ENCODE measurements around the gene SEC14L1. TPM values are rescaled to one million over a fixed set of nuclear protein-coding genes. Genes with fewer than 3 reads are reported as not detected.
"Not testable (repeated sequence)": the region's sequence is repeated elsewhere in the genome, so short reads cannot be mapped to it uniquely, and the experiment has no call there.

Gene SEC14L1
- total RNA-seq, 1 experiment from 2014 or later: 76.0 TPM

- no peaks in the 10 kb centered on the region for H3K27me3 ChIP-seq (replicated peaks)
- H3K4me3 ChIP-seq: no peak overlapping the region
- H3K27ac ChIP-seq: no peak overlapping the region
- no peak for DNase-seq (ENCODE audit: low read depth in 1 of 2, low spot score in 2 of 2)
- no peaks in the 10 kb centered on the region for H3K9me3 ChIP-seq (replicated peaks)
- no peaks in the 10 kb centered on the region for H3K36me3 ChIP-seq
- peaks cover 29% of the 10 kb centered on the region for H3K4me1 ChIP-seq (replicated peaks)
These were observed 33.0 kb upstream of the SEC14L1 start for GRCh38 chr17:77107506-77108433.

- H3K27ac ChIP-seq: peak overlapping the region; percentile 61
These were observed 31.5 kb upstream of the SEC14L1 start for GRCh38 chr17:77109159-77109759.

GRCh38 chr17:77109764-77110359, 30.9 kb upstream of the SEC14L1 start:
- Histone ChIP-seq H3K36me3 (no peaks in the 10 kb centered on the region), H3K27ac (peak overlapping the region; percentile 61), H3K27me3 (replicated peaks) (no peaks in the 10 kb centered on the region), H3K9me3 (replicated peaks) (no peaks in the 10 kb centered on the region), H3K4me1 (replicated peaks) (peaks cover 29% of the 10 kb centered on the region), H3K4me3 (no peak overlapping the region)
- DNase-seq (ENCODE audit: low read depth in 1 of 2, low spot score in 2 of 2): peak; percentile 58 to 81

More at GRCh38 chr17:77109159-77109759, 31.5 kb upstream of the SEC14L1 start:
- no peak for DNase-seq (ENCODE audit: low read depth in 1 of 2, low spot score in 2 of 2)
- no peaks in the 10 kb centered on the region for H3K9me3 ChIP-seq (replicated peaks)
- H3K4me1 ChIP-seq (replicated peaks): peaks cover 29% of the 10 kb centered on the region
- H3K27me3 ChIP-seq (replicated peaks): no peaks in the 10 kb centered on the region
- H3K4me3 ChIP-seq: no peak overlapping the region
- H3K36me3 ChIP-seq: no peaks in the 10 kb centered on the region

GRCh38 chr17:77111165-77111933, 29.4 kb upstream of the SEC14L1 start:
- H3K4me3 ChIP-seq; H3K27me3 ChIP-seq (replicated peaks); H3K9me3 ChIP-seq (replicated peaks); H3K27ac ChIP-seq; H3K36me3 ChIP-seq; DNase-seq (ENCODE audit: low read depth in 1 of 2, low spot score in 2 of 2): not testable (repeated sequence)
- peaks cover 29% of the 10 kb centered on the region for H3K4me1 ChIP-seq (replicated peaks)

- no peaks in the 10 kb centered on the region for H3K36me3 ChIP-seq
- DNase-seq (ENCODE audit: low read depth in 1 of 2, low spot score in 2 of 2): no peak
- no peaks in the 10 kb centered on the region; the same call in 1 of the 2 replicates for H3K9me3 ChIP-seq (replicated peaks)
- H3K27ac ChIP-seq: no peak overlapping the region
- H3K4me3 ChIP-seq: no peak overlapping the region
- H3K4me1 ChIP-seq (replicated peaks): peaks cover 29% of the 10 kb centered on the region
- H3K27me3 ChIP-seq (replicated peaks): no peaks in the 10 kb centered on the region
These were observed 28.9 kb upstream of the SEC14L1 start for GRCh38 chr17:77111934-77112296.

GRCh38 chr17:77115510-77115909, 25.3 kb upstream of the SEC14L1 start:
- DNase-seq (ENCODE audit: low read depth in 1 of 2, low spot score in 2 of 2): no peak
- H3K4me3 ChIP-seq: no peak overlapping the region
- H3K4me1 ChIP-seq (replicated peaks): peaks cover 5% of the 10 kb centered on the region
- no peak overlapping the region for H3K27ac ChIP-seq
- no peaks in the 10 kb centered on the region for H3K27me3 ChIP-seq (replicated peaks)
- no peaks in the 10 kb centered on the region for H3K36me3 ChIP-seq
- no peaks in the 10 kb centered on the region; the same call in 1 of the 2 replicates for H3K9me3 ChIP-seq (replicated peaks)

- no peaks in the 10 kb centered on the region for H3K36me3 ChIP-seq
- peaks cover 5% of the 10 kb centered on the region for H3K4me1 ChIP-seq (replicated peaks)
- H3K27ac ChIP-seq: no peak overlapping the region
- DNase-seq (ENCODE audit: low read depth in 1 of 2, low spot score in 2 of 2): no peak
- H3K4me3 ChIP-seq: no peak overlapping the region
- H3K27me3 ChIP-seq (replicated peaks): no peaks in the 10 kb centered on the region
- H3K9me3 ChIP-seq (replicated peaks): no peaks in the 10 kb centered on the region; the same call in 1 of the 2 replicates
These were observed 24.8 kb upstream of the SEC14L1 start for GRCh38 chr17:77115947-77116346.

- Histone ChIP-seq H3K27me3 (replicated peaks) (no peaks in the 10 kb centered on the region), H3K9me3 (replicated peaks) (no peaks in the 10 kb centered on the region; the same call in 1 of the 2 replicates), H3K36me3 (no peaks in the 10 kb centered on the region), H3K27ac (no peak overlapping the region), H3K4me3 (no peak overlapping the region), H3K4me1 (replicated peaks) (peaks cover 9% of the 10 kb centered on the region)
- no peak for DNase-seq (ENCODE audit: low read depth in 1 of 2, low spot score in 2 of 2)
These were observed 24.4 kb upstream of the SEC14L1 start for GRCh38 chr17:77116371-77116860.

- no peak for DNase-seq (ENCODE audit: low read depth in 1 of 2, low spot score in 2 of 2)
- H3K4me1 ChIP-seq (replicated peaks): peaks cover 19% of the 10 kb centered on the region
- no peak overlapping the region for H3K4me3 ChIP-seq
- no peak overlapping the region for H3K27ac ChIP-seq
- no peaks in the 10 kb centered on the region; the same call in 1 of the 2 replicates for H3K9me3 ChIP-seq (replicated peaks)
- no peaks in the 10 kb centered on the region for H3K36me3 ChIP-seq
- H3K27me3 ChIP-seq (replicated peaks): no peaks in the 10 kb centered on the region
These were observed 23.4 kb upstream of the SEC14L1 start for GRCh38 chr17:77117415-77117814.

- peaks cover 28% of the 10 kb centered on the region for H3K4me1 ChIP-seq (replicated peaks)
- H3K36me3 ChIP-seq: no peaks in the 10 kb centered on the region
- H3K27me3 ChIP-seq (replicated peaks): no peaks in the 10 kb centered on the region
- no peak overlapping the region for H3K4me3 ChIP-seq
- no peaks in the 10 kb centered on the region; the same call in 1 of the 2 replicates for H3K9me3 ChIP-seq (replicated peaks)
- no peak for DNase-seq (ENCODE audit: low read depth in 1 of 2, low spot score in 2 of 2)
- no peak overlapping the region for H3K27ac ChIP-seq
These were observed 22.4 kb upstream of the SEC14L1 start for GRCh38 chr17:77118251-77118928.

GRCh38 chr17:77119668-77120301, 21.0 kb upstream of the SEC14L1 start:
- H3K4me3 ChIP-seq: no peak overlapping the region
- H3K27me3 ChIP-seq (replicated peaks): no peaks in the 10 kb centered on the region
- DNase-seq (ENCODE audit: low read depth in 1 of 2, low spot score in 2 of 2): no peak
- H3K4me1 ChIP-seq (replicated peaks): peaks cover 42% of the 10 kb centered on the region
- H3K27ac ChIP-seq: no peak overlapping the region
- H3K9me3 ChIP-seq (replicated peaks): no peaks in the 10 kb centered on the region; the same call in 1 of the 2 replicates
- no peaks in the 10 kb centered on the region for H3K36me3 ChIP-seq

GRCh38 chr17:77120868-77121267, 19.9 kb upstream of the SEC14L1 start:
- Histone ChIP-seq H3K36me3 (no peaks in the 10 kb centered on the region; the same call in 1 of the 2 replicates), H3K4me1 (replicated peaks) (peaks cover 51% of the 10 kb centered on the region), H3K9me3 (replicated peaks) (no peaks in the 10 kb centered on the region; the same call in 1 of the 2 replicates), H3K27me3 (replicated peaks) (no peaks in the 10 kb centered on the region), H3K4me3 (no peak overlapping the region), H3K27ac (peak overlapping the region; percentile 99)
- peak in 1 of 2 experiments; percentile 50 for DNase-seq (ENCODE audit: low read depth in 1 of 2, low spot score in 2 of 2)
